ENCODE measurements around the gene TMPRSS4.

DNA sequence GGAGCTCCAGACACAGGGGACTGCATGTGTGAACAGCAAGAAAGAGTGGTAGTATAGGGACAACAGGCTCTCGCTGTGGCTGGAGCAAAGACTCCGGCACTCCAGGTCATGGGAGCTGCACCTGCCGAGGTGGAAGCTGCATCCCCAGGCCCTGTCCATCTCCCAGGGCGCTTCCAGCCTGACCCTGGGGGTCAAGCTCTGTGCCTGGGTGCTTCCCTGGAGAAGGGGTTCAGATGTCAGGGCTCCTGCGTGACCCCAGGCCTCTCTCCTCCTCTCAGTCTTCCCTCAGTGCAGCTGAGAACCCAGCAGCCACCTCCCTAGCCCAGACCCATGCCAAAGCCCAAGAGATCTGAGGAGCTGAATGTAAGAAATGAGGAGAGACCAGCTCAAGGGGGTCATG, 3.4 kb downstream of the TMPRSS4 start:
- TF ChIP-seq, protein P1, sequence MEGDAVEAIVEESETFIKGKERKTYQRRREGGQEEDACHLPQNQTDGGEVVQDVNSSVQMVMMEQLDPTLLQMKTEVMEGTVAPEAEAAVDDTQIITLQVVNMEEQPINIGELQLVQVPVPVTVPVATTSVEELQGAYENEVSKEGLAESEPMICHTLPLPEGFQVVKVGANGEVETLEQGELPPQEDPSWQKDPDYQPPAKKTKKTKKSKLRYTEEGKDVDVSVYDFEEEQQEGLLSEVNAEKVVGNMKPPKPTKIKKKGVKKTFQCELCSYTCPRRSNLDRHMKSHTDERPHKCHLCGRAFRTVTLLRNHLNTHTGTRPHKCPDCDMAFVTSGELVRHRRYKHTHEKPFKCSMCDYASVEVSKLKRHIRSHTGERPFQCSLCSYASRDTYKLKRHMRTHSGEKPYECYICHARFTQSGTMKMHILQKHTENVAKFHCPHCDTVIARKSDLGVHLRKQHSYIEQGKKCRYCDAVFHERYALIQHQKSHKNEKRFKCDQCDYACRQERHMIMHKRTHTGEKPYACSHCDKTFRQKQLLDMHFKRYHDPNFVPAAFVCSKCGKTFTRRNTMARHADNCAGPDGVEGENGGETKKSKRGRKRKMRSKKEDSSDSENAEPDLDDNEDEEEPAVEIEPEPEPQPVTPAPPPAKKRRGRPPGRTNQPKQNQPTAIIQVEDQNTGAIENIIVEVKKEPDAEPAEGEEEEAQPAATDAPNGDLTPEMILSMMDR (IDR thresholded peaks at IDR 0.05), result no peak
- TF ChIP-seq POLR2A (IDR thresholded peaks at IDR 0.05) (no peak), POLR2AphosphoS5 (IDR thresholded peaks at IDR 0.05) (no peak)

Data from breast epithelium (tissue), 3 donors.